ENCODE results near the gene AKAP8L.

- TF ChIP-seq POLR2A (IDR thresholded peaks at IDR 0.05; ENCODE audit: low read depth, low read length) = no peak
- TF ChIP-seq TAF1 (IDR thresholded peaks at IDR 0.05; ENCODE audit: low read depth, low read length) = no peak
Observed at GRCh38 chr19:15371119-15371518, 47.7 kb downstream of the AKAP8L start.

Measured in GM12891 (cell line).